Neural cell (in vitro differentiated cells): ENCODE data around the gene TRABD2B.

ENCODE experiments used
- EP300 ChIP-seq: fragments of 450-650 bp; conservative IDR thresholded peaks from 2 replicates; pipeline ENCODE4 v1.6.1; 2014; ENCODE audit warnings: antibody characterized with exemption, mild to moderate bottlenecking, moderate library complexity; ENCODE audit not compliant: poor library complexity, severe bottlenecking
- POLR2AphosphoS5 ChIP-seq: IDR thresholded peaks from 2 replicates; pipeline ENCODE4 v1.6.1; 2012
- RAD21 ChIP-seq: fragments of 450-650 bp; conservative IDR thresholded peaks from 2 replicates; pipeline ENCODE4 v1.6.1; 2014; ENCODE audit warnings: antibody characterized with exemption, mild to moderate bottlenecking, moderate library complexity
- TAF1 ChIP-seq: IDR thresholded peaks from 2 replicates; pipeline ENCODE4 v1.6.1; 2012; ENCODE audit warnings: low read depth
- TF ChIP-seq, protein P1 (sequence below): fragments of 450-650 bp; IDR thresholded peaks from 2 replicates; pipeline ENCODE4 v1.5.1; 2014; ENCODE audit warnings: antibody characterized with exemption, mild to moderate bottlenecking, moderate library complexity; ENCODE audit not compliant: poor library complexity, severe bottlenecking
- TF ChIP-seq, protein P2 (sequence below): IDR thresholded peaks from 2 replicates; pipeline ENCODE4 v1.6.1; 2012; ENCODE audit warnings: borderline replicate concordance

- TF ChIP-seq TAF1 (no peak), POLR2AphosphoS5 (no peak), RAD21 (no peak), EP300 (no peak)
- TF ChIP-seq, protein P1, sequence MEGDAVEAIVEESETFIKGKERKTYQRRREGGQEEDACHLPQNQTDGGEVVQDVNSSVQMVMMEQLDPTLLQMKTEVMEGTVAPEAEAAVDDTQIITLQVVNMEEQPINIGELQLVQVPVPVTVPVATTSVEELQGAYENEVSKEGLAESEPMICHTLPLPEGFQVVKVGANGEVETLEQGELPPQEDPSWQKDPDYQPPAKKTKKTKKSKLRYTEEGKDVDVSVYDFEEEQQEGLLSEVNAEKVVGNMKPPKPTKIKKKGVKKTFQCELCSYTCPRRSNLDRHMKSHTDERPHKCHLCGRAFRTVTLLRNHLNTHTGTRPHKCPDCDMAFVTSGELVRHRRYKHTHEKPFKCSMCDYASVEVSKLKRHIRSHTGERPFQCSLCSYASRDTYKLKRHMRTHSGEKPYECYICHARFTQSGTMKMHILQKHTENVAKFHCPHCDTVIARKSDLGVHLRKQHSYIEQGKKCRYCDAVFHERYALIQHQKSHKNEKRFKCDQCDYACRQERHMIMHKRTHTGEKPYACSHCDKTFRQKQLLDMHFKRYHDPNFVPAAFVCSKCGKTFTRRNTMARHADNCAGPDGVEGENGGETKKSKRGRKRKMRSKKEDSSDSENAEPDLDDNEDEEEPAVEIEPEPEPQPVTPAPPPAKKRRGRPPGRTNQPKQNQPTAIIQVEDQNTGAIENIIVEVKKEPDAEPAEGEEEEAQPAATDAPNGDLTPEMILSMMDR, result no peak
- TF ChIP-seq, protein P2, sequence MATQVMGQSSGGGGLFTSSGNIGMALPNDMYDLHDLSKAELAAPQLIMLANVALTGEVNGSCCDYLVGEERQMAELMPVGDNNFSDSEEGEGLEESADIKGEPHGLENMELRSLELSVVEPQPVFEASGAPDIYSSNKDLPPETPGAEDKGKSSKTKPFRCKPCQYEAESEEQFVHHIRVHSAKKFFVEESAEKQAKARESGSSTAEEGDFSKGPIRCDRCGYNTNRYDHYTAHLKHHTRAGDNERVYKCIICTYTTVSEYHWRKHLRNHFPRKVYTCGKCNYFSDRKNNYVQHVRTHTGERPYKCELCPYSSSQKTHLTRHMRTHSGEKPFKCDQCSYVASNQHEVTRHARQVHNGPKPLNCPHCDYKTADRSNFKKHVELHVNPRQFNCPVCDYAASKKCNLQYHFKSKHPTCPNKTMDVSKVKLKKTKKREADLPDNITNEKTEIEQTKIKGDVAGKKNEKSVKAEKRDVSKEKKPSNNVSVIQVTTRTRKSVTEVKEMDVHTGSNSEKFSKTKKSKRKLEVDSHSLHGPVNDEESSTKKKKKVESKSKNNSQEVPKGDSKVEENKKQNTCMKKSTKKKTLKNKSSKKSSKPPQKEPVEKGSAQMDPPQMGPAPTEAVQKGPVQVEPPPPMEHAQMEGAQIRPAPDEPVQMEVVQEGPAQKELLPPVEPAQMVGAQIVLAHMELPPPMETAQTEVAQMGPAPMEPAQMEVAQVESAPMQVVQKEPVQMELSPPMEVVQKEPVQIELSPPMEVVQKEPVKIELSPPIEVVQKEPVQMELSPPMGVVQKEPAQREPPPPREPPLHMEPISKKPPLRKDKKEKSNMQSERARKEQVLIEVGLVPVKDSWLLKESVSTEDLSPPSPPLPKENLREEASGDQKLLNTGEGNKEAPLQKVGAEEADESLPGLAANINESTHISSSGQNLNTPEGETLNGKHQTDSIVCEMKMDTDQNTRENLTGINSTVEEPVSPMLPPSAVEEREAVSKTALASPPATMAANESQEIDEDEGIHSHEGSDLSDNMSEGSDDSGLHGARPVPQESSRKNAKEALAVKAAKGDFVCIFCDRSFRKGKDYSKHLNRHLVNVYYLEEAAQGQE, result no peak
Observed at GRCh38 chr1:47780469-47780995, 216.7 kb downstream of the TRABD2B start.
